IPS DF 19.7 (cell line): Measurements from ENCODE around the gene HTD2.

Experiments
- DNase-seq: peaks from one replicate; pipeline ENCODE4 v3.0.0-alpha.2; 2013; ENCODE audit warnings: low read depth, low spot score

The HTD2 gene

DNA sequence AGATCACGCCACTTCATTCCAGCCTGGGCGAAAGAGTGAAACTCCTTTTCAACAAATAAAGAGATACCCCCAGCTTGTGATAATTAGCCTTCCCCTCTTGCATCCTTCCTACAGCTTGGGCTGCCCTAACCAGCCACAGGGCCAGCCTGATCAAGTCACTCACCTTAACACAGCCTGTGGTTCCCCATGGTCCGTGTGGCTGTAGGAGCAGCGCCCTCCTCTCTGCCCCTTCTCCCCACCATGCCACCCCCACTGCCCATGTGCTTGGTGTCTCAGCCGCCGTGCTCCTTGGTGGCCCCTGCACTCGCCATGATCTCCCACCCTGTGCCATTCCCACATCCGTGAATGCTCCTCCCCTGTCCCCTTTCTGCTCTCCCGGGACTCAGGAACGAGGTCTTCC, 13.5 kb upstream of the HTD2 start:
- no peak for DNase-seq

DNA sequence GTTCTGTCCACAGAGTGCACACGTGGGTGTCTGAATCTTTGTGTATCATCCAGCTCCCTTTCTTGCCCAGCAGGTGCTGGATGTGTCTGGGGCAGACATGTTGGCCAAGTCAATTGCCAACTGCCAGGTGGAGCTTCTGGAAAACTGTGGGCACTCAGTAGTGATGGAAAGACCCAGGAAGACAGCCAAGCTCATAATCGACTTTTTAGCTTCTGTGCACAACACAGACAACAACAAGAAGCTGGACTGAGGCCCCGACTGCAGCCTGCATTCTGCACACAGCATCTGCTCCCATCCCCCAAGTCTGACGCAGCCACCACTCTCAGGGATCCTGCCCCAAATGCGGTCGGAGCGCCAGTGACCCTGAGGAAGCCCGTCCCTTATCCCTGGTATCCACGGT, 12.8 kb upstream of the HTD2 start:
- no peak for DNase-seq

DNA sequence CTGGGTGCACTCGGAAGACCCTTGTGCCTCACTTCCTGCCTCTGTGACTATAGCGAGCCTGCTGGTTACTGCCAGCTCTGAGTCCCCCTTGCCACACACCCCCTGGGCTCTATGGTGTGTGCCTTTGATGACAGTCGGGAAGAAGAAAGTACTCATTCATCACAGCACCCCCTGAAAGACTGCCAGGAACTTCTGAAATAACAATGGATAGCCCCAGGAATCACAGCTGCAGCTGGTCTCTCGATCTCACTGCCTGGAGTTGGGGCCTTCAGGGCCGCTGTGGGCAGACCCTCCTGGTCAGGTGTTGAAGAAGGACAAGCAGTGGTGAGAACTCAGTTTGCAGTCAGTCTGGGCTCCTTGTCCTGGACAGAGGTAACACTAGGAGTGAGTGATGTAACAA, 10.1 kb upstream of the HTD2 start:
- no peak for DNase-seq

DNA sequence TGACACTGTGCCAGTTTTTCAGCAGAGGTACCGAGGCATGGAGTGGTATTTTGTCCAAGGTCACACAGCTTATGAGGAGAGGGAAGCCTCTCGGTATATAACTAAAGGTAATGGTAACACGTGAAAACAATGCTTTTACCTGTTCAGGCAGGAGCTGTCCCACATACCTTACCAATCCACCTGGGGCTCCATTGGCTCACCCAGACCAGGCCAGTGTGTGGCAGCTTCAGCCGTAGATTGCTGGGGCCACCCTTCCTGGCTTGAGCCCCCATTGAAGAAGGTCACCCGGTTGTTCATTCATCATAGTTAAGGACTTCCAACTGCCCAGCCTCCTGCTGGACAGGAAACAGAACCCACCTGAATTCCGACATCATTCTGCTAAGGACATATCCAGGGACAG, 9.5 kb upstream of the HTD2 start:
- no peak for DNase-seq

DNA sequence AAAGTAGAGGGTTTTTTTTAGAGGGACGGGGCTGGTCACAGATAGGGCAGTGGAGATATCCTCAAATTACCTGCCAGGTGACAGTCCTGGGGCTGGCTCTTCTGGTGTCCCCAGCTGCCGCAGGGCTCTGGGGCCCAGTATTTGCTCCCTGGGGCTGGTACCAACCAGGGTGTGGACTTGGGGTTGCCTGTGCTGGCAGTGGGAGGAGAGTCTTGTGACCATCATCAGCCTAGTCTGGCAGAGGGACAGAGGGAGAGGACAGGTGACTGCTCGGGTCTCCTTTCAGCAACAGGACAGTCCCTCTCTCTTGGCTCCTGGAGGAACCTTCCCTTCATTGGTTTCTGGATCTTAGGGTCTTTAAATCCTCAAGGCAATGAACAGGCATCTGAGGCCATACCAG, 8.1 kb upstream of the HTD2 start:
- DNase-seq: no peak

DNA sequence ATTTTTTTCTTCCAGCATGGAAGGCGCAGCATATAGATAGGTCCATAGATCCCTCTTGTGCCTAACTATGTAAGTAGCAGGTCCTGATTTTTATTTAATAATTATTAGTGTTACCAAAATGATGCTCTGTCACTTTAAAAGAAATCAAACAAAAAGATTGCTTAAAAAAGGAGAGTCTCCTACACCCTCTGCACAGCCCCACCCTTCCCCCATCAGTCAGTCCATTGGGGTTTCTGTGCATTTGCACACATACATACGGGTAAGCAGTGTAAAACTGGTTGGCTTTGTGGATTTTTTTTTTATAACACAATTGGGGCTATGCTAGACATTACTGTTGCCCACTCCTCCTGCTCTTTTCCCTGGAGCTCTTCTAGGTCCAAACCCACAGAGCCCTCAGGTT, 7.2 kb upstream of the HTD2 start:
- no peak for DNase-seq

DNA sequence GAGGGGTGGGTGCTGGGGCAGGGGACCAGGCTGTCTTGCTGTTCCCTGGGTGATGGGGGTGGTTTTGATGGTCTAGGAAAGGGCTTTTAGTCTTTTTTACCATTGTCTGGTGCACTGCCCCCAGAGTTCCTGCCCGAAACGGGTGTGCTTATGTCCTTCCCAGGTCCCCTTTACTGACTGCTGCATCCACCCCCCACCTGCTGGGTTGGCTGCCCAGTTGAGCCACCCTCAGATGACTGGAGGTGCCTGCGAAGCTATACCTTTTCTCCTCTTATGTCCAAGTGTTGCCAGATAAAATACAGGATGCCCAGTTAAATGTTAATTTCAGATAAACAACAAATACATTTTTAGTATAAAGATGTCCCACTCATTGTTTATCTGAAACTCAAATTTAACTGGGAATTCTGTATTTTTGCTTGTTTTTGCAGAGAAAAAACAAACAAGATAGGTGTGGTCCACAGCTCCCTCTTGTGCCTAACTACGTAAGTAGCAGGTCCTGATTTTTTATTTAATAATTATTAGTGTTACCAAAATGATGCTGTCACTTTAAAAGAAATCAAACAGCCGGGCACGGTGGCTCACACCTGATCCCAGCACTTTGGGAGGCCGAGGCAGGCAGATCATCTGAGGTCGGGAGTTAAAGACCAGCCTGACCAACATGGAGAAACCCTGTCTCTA, 6.3 kb upstream of the HTD2 start:
- DNase-seq: no peak

DNA sequence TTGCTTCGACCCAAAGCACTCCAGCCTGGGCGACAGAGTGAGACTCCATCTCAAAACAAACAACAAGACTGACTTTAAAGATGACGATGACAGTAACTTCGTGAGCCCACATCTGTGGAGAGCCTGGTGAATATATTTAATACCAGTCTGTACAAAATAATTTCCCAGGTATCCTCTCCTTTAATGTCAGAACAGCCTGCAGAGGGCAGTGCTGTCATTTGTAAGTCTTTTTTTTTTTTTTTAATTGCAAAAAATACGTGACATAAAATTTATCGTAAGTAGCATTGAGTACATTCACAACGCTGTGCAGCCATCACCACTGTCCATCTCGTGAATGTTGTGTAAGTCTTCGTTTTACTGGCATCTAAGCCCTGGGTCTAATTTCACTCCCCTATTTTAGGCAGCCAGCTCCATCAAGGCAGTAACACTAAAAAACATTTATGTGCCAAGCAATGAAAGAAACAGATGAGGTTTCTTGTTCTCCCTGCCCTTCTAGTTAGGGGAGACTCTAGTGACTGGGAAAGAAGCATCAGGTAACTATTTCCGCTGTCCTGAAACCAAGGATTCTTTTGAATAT, 1.4 kb downstream of the HTD2 start:
- DNase-seq: no peak

DNA sequence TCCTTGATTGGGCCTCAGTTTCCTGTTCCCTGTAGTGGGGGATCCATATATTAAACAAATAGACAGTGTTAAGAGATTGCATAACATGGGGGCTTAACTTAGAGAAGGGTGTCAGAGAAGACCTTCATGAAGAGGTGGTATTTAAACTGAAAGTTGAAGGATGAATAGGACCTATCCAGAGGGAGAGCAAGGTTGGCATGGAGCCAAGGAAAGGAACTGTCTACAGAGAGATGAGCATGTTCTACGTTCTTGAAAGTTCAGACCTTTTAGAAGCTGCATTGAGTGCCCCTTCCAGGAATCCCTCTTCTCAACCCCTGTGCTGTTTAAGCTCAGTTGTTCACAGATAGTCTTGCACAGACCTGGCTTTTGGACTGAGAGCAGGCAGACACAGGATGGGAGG, 2.4 kb downstream of the HTD2 start:
- DNase-seq: no peak

DNA sequence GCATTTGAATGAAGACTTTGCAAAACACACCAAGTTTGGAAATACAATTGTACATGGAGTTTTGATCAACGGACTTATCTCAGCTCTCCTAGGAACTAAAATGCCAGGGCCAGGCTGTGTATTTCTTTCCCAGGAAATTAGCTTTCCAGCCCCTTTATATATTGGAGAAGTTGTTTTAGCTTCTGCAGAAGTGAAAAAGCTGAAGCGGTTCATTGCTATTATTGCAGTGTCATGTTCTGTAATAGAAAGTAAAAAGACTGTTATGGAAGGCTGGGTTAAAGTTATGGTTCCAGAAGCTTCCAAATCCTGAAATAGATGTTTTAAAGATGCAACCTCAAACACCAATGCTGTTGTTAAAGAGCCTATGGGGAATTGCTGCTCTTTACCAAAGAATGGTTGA, 11.5 kb downstream of the HTD2 start:
- no peak for DNase-seq

DNA sequence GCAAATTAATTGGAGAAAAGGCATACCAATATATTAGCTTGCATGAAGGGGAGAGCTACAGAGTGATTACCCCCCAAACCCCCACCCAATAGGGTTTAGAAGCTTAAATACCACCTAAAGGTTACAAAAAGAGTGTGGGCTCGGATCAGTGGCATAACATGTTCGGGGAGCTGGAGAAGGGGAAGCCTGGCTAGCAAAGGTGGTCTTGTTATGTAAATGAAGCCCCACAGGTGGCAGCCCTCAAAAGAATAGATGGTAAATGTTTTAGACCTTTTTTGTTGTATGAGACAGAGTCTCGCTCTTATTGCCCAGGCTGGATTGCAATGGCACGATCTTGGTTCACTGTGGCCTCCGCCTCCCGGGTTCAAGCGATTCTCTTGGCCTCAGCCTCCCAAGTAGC, 15.5 kb downstream of the HTD2 start:
- peak; percentile 40 for DNase-seq

DNA sequence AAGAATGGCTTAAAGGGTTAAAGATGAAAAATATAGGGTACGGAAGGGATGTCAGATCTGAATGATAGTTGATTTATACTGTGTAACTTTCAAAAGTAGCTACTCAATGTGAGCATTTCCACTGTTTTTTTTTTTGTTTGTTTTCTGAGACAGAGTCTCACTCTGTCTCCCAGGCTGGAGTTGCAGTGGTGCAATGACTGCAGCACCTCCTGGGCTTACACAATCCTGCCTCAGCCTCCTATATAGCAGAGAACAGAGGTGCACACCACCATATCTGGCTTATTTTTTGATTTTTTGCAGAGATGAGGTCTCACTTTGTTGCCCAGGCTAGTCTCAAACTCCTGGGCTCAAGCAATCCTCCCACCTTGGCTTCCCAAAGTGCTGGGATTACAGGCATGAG, 16.5 kb downstream of the HTD2 start:
- DNase-seq: no peak

DNA sequence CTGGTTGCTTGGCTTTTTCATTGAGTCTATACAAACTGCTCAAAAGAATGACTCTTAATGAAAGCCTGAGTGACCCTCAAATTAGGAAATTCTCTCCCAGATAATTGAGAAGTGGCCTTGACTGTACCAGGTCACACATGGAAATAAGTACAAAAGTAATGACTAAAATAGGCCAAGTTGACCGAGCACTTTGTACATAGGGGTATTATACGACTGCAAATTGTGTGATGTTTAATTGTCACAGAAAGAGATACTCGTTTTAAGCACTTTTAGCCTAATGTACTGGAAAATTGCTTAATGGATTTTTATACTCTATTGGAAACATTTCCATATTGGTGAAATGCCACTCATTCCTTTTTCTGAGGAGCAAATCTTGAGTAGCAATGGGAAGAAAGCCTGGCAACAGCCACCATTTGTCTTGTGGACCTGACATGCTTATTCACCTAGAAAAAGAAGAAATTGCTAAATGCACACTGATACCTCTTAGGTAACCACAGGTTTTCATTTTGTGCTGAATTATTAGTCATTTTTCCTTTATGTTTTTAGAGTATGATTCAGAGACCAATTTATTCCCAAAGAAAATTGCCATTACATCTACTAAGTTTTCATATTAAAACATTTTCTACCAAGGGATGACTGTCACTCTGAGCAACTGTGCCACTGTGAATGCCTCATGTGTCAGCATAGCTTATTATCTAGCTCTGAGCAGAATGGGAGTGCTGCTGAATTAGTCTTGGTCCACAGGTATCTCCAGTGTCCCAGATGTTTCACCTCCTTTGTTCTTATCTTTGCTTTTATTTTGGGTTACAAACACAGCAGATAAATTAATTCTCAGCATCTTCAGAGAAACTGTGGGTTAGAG, 17.4 kb downstream of the HTD2 start:
- no peak for DNase-seq

DNA sequence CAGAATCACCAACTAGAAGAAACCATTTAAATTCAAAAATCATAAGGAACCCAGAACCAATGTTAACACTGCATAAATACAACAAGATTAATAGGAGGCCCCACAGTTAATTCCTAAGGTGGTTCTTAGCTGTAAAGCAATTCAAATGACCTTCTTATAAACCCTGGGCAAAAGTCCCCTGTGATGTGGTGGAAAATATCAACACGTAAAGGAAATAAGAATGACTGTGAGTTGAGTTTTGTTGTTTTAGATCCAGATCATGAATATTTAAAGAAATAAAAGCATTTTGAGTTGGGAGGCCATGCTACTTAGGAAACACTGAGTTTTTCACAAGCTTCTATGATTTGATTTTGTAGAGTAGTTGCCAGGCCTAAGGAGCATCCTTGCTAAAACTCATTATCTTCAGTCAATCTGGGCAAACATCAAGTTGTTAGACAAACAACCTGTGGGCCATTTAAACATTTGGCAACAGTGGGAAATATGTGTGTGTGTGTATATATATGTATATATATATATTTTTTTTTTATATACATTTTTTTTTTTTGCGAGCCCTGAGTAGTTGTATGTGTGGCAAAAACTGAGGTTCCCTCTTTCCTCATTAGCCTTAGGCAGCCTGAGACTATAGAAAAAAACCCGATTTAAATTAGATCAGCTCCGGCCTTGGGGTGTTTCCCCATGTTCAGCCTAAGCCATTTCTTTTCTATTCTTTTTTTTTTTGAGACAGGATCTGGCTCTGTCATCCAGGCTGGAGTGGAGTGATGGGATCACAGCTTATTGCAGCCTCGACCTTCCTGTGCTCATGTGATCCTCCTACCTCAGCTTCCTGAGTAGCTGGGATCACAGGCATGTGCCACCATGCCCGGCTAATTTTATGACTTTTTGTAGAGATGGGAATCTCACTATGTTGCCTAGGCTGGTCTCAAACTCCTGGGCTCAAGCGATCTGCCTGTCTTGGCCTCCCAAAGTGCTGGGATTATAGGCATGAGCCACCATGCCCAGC, 18.4 kb downstream of the HTD2 start:
- DNase-seq: no peak

DNA sequence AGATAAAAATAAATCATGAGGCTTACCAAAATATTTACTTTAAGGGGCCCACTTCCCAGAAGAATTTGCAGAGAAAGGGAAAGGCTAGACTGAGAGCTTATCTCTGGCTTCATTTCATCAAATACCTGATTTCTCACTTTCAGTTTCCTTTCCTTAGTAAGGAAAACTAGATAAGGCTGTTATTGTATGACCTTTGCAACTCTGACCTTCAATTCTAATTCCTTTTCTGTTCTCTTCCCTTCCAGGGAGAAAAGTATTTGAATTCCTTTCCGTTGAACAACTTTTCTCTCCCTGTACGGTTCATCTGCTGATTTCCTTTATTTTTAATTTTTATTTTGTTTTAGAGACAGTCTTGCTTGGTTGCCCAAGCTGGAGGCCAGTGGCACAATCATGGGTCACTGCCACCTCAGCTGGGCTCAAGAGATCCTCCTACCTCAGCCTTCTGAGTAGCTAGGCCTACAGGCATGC, 19.2 kb downstream of the HTD2 start:
- no peak for DNase-seq

DNA sequence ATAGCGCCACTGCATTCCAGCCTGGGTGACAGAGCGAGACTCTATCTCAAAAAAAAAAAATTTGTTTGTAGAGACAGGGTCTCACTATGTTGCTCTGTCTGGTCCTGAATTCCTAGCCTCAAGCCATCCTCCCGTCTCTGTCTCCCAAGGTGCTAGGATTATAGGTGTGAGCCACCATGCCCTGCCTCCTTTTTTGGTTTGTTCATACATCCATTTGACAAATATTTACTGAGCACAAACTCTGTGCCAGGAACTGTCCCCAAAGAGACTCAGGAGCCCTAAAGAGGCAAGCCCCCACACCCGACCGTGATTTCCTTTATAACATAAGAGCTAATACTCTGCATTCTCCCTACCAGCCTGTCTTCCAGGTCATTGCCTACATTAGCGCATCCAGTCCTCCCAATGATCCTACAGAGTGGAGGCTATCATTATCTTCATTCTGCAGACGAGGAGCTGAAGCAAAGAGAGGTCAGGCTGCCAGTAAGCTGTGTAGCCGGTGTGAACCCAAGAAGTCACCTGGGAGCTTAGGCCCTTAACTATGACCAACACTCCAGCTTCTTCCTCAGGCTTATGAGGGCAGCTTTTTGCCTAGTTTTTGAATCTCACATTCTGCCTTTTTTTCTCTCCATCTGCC, 20.1 kb downstream of the HTD2 start:
- no peak for DNase-seq

DNA sequence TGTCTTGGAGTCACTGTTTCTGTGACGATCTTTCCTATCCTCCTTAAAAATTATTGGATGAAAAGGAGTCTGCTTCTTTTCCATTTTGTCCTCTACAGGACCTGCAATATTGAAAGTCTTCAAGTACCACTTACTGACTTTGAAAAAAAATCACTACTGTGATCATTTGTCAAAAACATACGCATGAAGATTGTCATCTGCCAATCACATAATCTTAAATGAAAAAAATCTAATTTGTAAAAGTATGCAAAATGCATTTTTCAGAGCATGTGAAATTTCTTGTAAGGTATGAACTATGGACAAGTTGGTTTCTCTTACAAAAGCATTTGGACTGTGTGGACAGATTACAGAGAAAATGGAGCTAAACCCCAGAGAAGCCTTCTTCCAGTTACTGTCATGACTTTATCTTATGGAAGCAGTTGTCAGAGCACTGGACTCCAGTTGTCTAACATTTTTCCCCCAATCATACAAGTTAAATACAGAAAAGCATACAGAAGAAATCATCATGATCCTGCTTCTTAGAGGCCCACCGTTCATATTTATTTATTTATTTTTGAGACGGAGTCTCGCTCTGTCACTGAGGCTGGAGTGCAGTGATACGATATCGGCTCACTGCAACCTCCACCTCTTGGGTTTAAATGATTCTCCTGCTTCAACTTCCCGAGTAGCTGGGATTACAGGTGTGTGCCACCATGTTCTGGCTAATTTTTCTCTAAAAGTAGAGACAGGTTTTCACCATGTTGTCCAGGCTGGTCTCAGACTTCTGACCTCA, 23.0 kb downstream of the HTD2 start:
- no peak for DNase-seq

DNA sequence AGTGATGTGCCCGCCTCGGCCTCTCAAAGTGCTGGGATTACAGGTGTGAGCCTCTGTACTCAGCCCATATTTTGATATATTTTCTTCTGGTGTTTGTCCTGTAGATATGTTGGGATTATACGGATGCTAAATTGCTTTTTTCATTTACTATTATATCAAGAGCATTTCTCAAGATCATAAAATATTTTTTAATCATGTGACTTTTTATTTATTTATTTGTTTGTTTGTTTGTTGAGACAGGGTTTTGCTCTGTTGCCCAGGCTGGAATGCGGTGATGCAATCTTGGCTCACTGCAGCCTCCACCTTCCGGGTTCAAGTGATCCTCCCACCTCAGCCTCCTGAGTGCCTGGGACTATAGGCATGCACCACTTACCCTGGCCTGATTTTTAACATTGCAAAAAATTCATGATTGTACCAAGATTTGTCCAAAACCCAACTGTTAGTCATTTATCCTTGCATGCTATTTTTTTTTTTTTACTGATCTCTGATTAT, 23.6 kb downstream of the HTD2 start:
- DNase-seq: no peak

DNA sequence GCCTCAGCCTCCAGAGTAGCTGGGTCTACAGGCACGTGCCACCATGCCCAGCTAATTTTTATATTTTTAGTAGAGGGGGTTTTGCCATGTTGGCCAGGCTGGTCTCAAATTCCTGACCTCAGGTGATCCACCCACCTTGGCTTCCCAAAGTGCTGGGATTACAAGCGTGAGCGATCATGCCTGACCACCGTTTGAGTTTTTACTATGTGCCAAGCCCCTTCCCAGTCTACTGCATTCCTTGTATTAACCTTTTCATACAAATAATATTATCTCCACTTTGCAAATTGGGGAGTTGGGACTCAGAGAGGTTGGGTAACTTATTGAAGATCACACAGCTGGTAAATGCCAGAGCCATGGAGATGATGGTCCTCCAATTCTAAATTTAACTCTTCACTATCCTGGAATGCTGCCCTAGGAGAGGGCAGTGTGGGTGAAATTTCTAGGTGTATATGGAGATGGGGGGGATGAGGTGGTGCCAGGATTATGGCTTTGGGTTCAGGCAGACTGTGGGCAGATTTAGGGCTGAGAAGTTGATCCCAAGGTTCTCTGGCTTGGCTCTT, 25.4 kb downstream of the HTD2 start:
- DNase-seq: no peak
